HCT116 (cell line): ENCODE results near the gene EVC. TPM values are rescaled to one million over a fixed set of nuclear protein-coding genes. Genes with fewer than 3 reads are reported as not detected.

ENCODE experiments used
- ATAC-seq: fragments of 200-7000 bp; cut with Tn5 transposase; 2 replicates; pipeline ENCODE4 v1.9.1; 2020; ENCODE audit warnings: mild to moderate bottlenecking, moderate library complexity
- BruUV-seq: library from RNA; stranded (reverse); fragments of 400-500 nt; replicated peaks from 2 replicates; lab custom pipeline; 2021; lab: Mats Ljungman, UMichigan
- CTCF ChIA-PET: fragments of 300-600 bp; sonication (Branson Sonifier 250); formaldehyde crosslinking; loops from one replicate; lab custom pipeline; 2021; ENCODE audit warnings: antibody characterized with exemption; lab: Charles Lee
- POLR2A ChIA-PET: fragments of 300-600, 350-600 bp; sonication (Branson Sonifier 250); formaldehyde crosslinking; loops from one replicate; lab custom pipeline; 2021; ENCODE audit warnings: antibody characterized with exemption; lab: Charles Lee
- RAD21 ChIA-PET, 2 experiments: fragments of 300-600 bp; sonication (Branson Sonifier 250); formaldehyde crosslinking; loops; one replicate each; lab custom pipeline; 2023; ENCODE audit warnings: low total read pairs in 2 of 2; ENCODE audit not compliant: uncharacterized antibody in 2 of 2, unreplicated experiment in 2 of 2, low non-redundant PET in 1 of 2; lab: Charles Lee
- DNase-seq: peaks from one replicate; pipeline ENCODE4 v3.0.0-alpha.2; 2010; ENCODE audit warnings: low read depth, low spot score
- H2AFZ ChIP-seq: fragments of 200-600 bp; shearing (Covaris generic), sonication (generic); 2 replicates; pipeline ENCODE4 v1.6.1; 2017; ENCODE audit warnings: low read depth, mixed run types, mixed read lengths, antibody characterized with exemption, low read length; ENCODE audit not compliant: poor library complexity, severe bottlenecking
- H3K27ac ChIP-seq: 2 replicates; pipeline ENCODE4 v1.5.1; 2012; ENCODE audit warnings: low read depth, low read length
- H3K27me3 ChIP-seq: fragments of 200-600 bp; sonication (generic); 2 replicates; pipeline ENCODE4 v1.6.1; 2016; ENCODE audit warnings: mixed run types, low read length, mixed read lengths; ENCODE audit not compliant: insufficient read depth
- H3K36me3 ChIP-seq, 2 experiments: fragments of 200-500 bp in 1 of 2; fragments of 200-600 bp in 1 of 2; sonication (Bioruptor generic) in 1 of 2; sonication (generic) in 1 of 2; 2 replicates each; pipeline versions ENCODE4 v1.5.1 to v1.6.1; 2014 to 2016; ENCODE audit warnings: low read length in 2 of 2, inconsistent platforms in 1 of 2, mixed read lengths in 1 of 2, mixed run types in 1 of 2; ENCODE audit not compliant: insufficient read depth in 2 of 2, control insufficient read depth in 1 of 2
- H3K4me1 ChIP-seq, 2 experiments: fragments of 200-600 bp in 1 of 2; sonication (generic) in 1 of 2; 2 replicates each; pipeline versions ENCODE4 v1.5.1 to v1.6.1; 2012 to 2017; ENCODE audit warnings: low read length in 2 of 2, inconsistent platforms in 1 of 2, mild to moderate bottlenecking in 1 of 2, mixed read lengths in 1 of 2, mixed run types in 1 of 2, moderate library complexity in 1 of 2; ENCODE audit not compliant: insufficient read depth in 2 of 2, control insufficient read depth in 1 of 2
- H3K4me2 ChIP-seq: fragments of 200-600 bp; sonication (generic); 2 replicates; pipeline ENCODE4 v1.6.1; 2017; ENCODE audit warnings: mixed run types, low read length, mixed read lengths
- H3K4me3 ChIP-seq, 2 experiments: fragments of 200-600 bp in 1 of 2; sonication (generic) in 1 of 2; replicated peaks in 1 of 2; 2 replicates each; pipeline ENCODE4 v1.5.1; 2011 to 2016; ENCODE audit warnings: low read length in 2 of 2, control low read depth in 1 of 2, low read depth in 1 of 2, mild to moderate bottlenecking in 1 of 2, mixed read lengths in 1 of 2, mixed run types in 1 of 2
- H3K79me2 ChIP-seq: fragments of 200-600 bp; sonication (generic); 2 replicates; pipeline ENCODE4 v1.6.1; 2017; ENCODE audit warnings: mild to moderate bottlenecking, mixed run types, low read length, moderate library complexity, mixed read lengths; ENCODE audit not compliant: insufficient read depth
- H3K9ac ChIP-seq: fragments of 200-600 bp; sonication (generic); 2 replicates; pipeline ENCODE4 v1.6.1; 2016; ENCODE audit warnings: low read length, mixed read lengths
- H3K9me2 ChIP-seq: fragments of 200-600 bp; sonication (generic), shearing (Covaris generic); 2 replicates; pipeline ENCODE4 v1.6.1; 2017; ENCODE audit warnings: mixed run types, mild to moderate bottlenecking, moderate library complexity; ENCODE audit not compliant: insufficient read depth
- H3K9me3 ChIP-seq, 2 experiments: fragments of 200-500 bp in 1 of 2; fragments of 200-600 bp in 1 of 2; sonication (Bioruptor generic) in 1 of 2; sonication (generic) in 1 of 2; 2 replicates each; pipeline ENCODE4 v1.6.1; 2014 to 2017; ENCODE audit warnings: low read length in 2 of 2, mixed read lengths in 2 of 2, inconsistent platforms in 1 of 2, low read depth in 1 of 2, mild to moderate bottlenecking in 1 of 2, mixed run types in 1 of 2, moderate library complexity in 1 of 2; ENCODE audit not compliant: control insufficient read depth in 1 of 2, insufficient read depth in 1 of 2
- H4K20me1 ChIP-seq: fragments of 200-600 bp; sonication (generic), shearing (Covaris generic); 2 replicates; pipeline ENCODE4 v1.6.1; 2017; ENCODE audit warnings: mixed run types, mild to moderate bottlenecking, moderate library complexity; ENCODE audit not compliant: insufficient read depth
- CBX3 ChIP-seq: IDR thresholded peaks from 2 replicates; pipeline ENCODE4 v1.6.1; 2012; ENCODE audit warnings: low read depth
- EGR1 ChIP-seq: IDR thresholded peaks from 2 replicates; pipeline ENCODE4 v1.6.1; 2012; ENCODE audit warnings: low read depth
- ELF1 ChIP-seq: IDR thresholded peaks from 2 replicates; pipeline ENCODE4 v1.6.1; 2012; ENCODE audit warnings: low read depth, borderline replicate concordance
- EZH2 ChIP-seq: fragments of 200-600 bp; sonication (generic); IDR thresholded peaks from 2 replicates; pipeline ENCODE4 v1.6.1; 2017; ENCODE audit warnings: antibody characterized with exemption, mixed run types
- FOSL1 ChIP-seq: IDR thresholded peaks from 2 replicates; pipeline ENCODE4 v1.6.1; 2012; ENCODE audit warnings: low read depth
- JUND ChIP-seq: IDR thresholded peaks from 2 replicates; pipeline ENCODE4 v1.6.1; 2012
- RAD21 ChIP-seq: IDR thresholded peaks from 2 replicates; pipeline ENCODE4 v1.6.1; 2012; ENCODE audit warnings: low read depth, mild to moderate bottlenecking
- REST ChIP-seq: IDR thresholded peaks from 2 replicates; pipeline ENCODE4 v1.6.1; 2012; ENCODE audit warnings: low read depth
- SIN3A ChIP-seq: IDR thresholded peaks from 2 replicates; pipeline ENCODE4 v1.6.1; 2012; ENCODE audit warnings: low read depth
- SP1 ChIP-seq: IDR thresholded peaks from 2 replicates; pipeline ENCODE4 v1.6.1; 2012; ENCODE audit warnings: low read depth
- SRF ChIP-seq: IDR thresholded peaks from 2 replicates; pipeline ENCODE4 v1.6.1; 2012; ENCODE audit warnings: low read depth
- TCF7L2 ChIP-seq: IDR thresholded peaks from 2 replicates; pipeline ENCODE4 v1.7.0; 2011; ENCODE audit warnings: borderline replicate concordance, inconsistent platforms; ENCODE audit not compliant: insufficient read depth, insufficient read length; ENCODE audit errors: extremely low read depth
- YY1 ChIP-seq: IDR thresholded peaks from 2 replicates; pipeline ENCODE4 v1.6.1; 2011; ENCODE audit warnings: low read length, low read depth, moderate library complexity, mild to moderate bottlenecking; ENCODE audit not compliant: insufficient replicate concordance; ENCODE audit errors: extremely low read depth
- ZNF274 ChIP-seq: fragments of 200-500 bp; sonication (Bioruptor generic); IDR thresholded peaks from 2 replicates; pipeline ENCODE4 v1.6.1; 2014; ENCODE audit warnings: mild to moderate bottlenecking, low read depth, low read length, inconsistent platforms
- intact Hi-C: fragments of 100-400 bp; cut with micrococcal nuclease; formaldehyde crosslinking; loops from 2 replicates; pipeline ENCODE4 v1.10.0; 2022
- total RNA-seq: library from RNA; stranded (reverse); gene quantifications from one replicate; pipeline ENCODE4 v1.2.1, GENCODE V29; 2021; ENCODE audit not compliant: unreplicated experiment
- TF ChIP-seq, protein P1 (sequence below): IDR thresholded peaks from 2 replicates; pipeline ENCODE4 v1.6.1; 2011; ENCODE audit warnings: mild to moderate bottlenecking, low read length, moderate library complexity; ENCODE audit not compliant: insufficient replicate concordance; ENCODE audit errors: extremely low read depth
- TF ChIP-seq, protein P2 (sequence below): IDR thresholded peaks from 2 replicates; pipeline ENCODE4 v1.6.1; 2012
- TF ChIP-seq, protein P3 (sequence below), 3 experiments: fragments of 200-600 bp in 1 of 3; sonication (generic) in 1 of 3; IDR thresholded peaks in 2 of 3; conservative IDR thresholded peaks in 1 of 3; 2 replicates each; pipeline ENCODE4 v1.5.1; 2012 to 2017; ENCODE audit warnings: low read depth in 2 of 3, low read length in 2 of 3, antibody characterized with exemption in 1 of 3, borderline replicate concordance in 1 of 3, control low read depth in 1 of 3, mild to moderate bottlenecking in 1 of 3, mixed read lengths in 1 of 3, mixed run types in 1 of 3, moderate library complexity in 1 of 3; ENCODE audit not compliant: insufficient read depth in 1 of 3

EVC gene
- total RNA-seq, 1 experiment from 2014 or later = 0.15 TPM

DNA sequence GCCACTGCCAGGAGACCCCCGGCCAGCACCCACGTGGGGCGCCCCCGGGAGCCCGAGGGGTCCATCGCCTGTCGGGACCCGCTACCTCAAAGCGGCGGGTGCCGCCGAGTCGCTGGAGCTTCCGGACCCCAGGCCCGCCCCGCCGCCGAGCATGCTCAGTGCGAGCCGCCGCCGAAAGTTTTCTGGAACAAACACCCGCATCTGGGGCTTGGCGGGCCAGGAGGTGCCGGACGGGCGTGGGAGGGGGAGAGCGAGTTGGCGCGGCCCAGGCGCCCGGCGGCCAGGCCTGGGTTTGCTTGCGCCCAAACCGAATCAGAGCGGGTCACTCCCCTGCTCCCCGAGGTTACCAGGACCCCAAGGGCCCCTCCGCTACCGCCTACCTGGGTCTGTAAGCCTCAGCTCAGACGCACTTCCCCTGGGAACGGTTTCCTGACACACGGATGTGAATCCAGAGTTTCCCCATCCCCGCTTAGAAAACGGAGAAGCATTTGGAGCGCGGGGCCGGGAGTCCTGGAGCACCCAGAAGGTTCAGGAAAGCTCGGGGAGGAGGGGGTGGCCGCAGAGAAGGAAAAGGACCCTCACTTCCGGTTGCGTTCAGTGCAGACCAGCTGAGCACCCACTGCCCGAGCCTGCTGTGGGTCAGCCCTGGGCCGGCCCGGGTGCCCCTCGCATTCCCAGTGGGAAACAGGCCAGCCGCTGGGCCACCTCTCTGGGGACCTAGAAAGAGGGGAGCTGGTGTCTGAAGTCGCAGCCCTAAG is 2.4 kb upstream of the EVC start, which contains the start of gene EVC2:
Gene EVC2 (minus strand): TSS at position 111 of the 758 bp plus-strand sequence. CDS start 46 bp downstream, at position 65.
- ChIA-PET RAD21 (no interaction called here), CTCF (no interaction called here), POLR2A (no interaction called here)
- no peaks in the 10 kb centered on the region for H3K4me1 ChIP-seq
- no peaks in the 10 kb centered on the region for H3K9me2 ChIP-seq
- no TSS peak for BruUV-seq
- DNase-seq (no peak), ATAC-seq (no peak)
- H3K36me3 ChIP-seq = no peaks in the 10 kb centered on the region
- H3K27me3 ChIP-seq = no peaks in the 10 kb centered on the region; the same call in 1 of the 2 replicates
- no peaks in the 10 kb centered on the region for H3K9me3 ChIP-seq
- no peak within 1 kb of the TSS for H2AFZ ChIP-seq
- no peak for TF ChIP-seq TCF7L2
- TF ChIP-seq, protein P1, sequence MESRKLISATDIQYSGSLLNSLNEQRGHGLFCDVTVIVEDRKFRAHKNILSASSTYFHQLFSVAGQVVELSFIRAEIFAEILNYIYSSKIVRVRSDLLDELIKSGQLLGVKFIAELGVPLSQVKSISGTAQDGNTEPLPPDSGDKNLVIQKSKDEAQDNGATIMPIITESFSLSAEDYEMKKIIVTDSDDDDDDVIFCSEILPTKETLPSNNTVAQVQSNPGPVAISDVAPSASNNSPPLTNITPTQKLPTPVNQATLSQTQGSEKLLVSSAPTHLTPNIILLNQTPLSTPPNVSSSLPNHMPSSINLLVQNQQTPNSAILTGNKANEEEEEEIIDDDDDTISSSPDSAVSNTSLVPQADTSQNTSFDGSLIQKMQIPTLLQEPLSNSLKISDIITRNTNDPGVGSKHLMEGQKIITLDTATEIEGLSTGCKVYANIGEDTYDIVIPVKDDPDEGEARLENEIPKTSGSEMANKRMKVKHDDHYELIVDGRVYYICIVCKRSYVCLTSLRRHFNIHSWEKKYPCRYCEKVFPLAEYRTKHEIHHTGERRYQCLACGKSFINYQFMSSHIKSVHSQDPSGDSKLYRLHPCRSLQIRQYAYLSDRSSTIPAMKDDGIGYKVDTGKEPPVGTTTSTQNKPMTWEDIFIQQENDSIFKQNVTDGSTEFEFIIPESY = no peak
- TF ChIP-seq SIN3A = no peak
- no peak for TF ChIP-seq SP1
- no peak for TF ChIP-seq RAD21
- TF ChIP-seq EGR1 = no peak
- TF ChIP-seq FOSL1 = no peak
- TF ChIP-seq, protein P2, sequence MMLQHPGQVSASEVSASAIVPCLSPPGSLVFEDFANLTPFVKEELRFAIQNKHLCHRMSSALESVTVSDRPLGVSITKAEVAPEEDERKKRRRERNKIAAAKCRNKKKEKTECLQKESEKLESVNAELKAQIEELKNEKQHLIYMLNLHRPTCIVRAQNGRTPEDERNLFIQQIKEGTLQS = no peak
- no peak for TF ChIP-seq REST
- no peak for TF ChIP-seq CBX3
- TF ChIP-seq SRF = no peak
- TF ChIP-seq YY1 = no peak
- no peak for TF ChIP-seq JUND
- TF ChIP-seq, protein P3, sequence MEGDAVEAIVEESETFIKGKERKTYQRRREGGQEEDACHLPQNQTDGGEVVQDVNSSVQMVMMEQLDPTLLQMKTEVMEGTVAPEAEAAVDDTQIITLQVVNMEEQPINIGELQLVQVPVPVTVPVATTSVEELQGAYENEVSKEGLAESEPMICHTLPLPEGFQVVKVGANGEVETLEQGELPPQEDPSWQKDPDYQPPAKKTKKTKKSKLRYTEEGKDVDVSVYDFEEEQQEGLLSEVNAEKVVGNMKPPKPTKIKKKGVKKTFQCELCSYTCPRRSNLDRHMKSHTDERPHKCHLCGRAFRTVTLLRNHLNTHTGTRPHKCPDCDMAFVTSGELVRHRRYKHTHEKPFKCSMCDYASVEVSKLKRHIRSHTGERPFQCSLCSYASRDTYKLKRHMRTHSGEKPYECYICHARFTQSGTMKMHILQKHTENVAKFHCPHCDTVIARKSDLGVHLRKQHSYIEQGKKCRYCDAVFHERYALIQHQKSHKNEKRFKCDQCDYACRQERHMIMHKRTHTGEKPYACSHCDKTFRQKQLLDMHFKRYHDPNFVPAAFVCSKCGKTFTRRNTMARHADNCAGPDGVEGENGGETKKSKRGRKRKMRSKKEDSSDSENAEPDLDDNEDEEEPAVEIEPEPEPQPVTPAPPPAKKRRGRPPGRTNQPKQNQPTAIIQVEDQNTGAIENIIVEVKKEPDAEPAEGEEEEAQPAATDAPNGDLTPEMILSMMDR (IDR thresholded peaks at IDR 0.05 in 2 of 3, conservative IDR thresholded peaks at IDR 0.05 in 1 of 3; ENCODE audit: borderline replicate concordance in 1 of 3, insufficient read depth in 1 of 3, low read depth in 2 of 3, low read length in 2 of 3) = no peak
- no peak for TF ChIP-seq ELF1
- no peak for TF ChIP-seq EZH2
- TF ChIP-seq ZNF274 = no peak
- intact Hi-C loops = no loop called here
- H3K4me3 ChIP-seq = no peak within 1 kb of the TSS
- no peak within 1 kb of the TSS for H3K4me2 ChIP-seq
- no peak within 1 kb of the TSS for H3K9ac ChIP-seq
- H3K27ac ChIP-seq = no peak within 1 kb of the TSS
- H4K20me1 ChIP-seq = no peaks in the 10 kb centered on the region
- H3K79me2 ChIP-seq = no peaks in the 10 kb centered on the region
